Testis (tissue), 3 donors: Measurements from ENCODE around the gene ZNRF2. TPM values are rescaled to one million over a fixed set of nuclear protein-coding genes. Genes with fewer than 3 reads are reported as not detected.

ENCODE experiments used
- DNase-seq: peaks from one replicate; pipeline ENCODE4 v3.0.0-alpha.2; 2019
- H3K27ac ChIP-seq, 2 donors: fragments of 200-600 bp; sonication (generic); one replicate each; pipeline ENCODE4 v1.5.1; 2019
- H3K27me3 ChIP-seq: fragments of 200-600 bp; sonication (generic); one replicate; pipeline ENCODE4 v1.5.1; 2019
- H3K36me3 ChIP-seq: fragments of 200-600 bp; sonication (generic); one replicate; pipeline ENCODE4 v1.5.1; 2017; ENCODE audit warnings: low read depth; ENCODE audit errors: missing control alignments
- H3K4me1 ChIP-seq: fragments of 200-600 bp; sonication (generic); one replicate; pipeline ENCODE4 v1.5.1; 2019
- H3K4me3 ChIP-seq, 2 donors: fragments of 200-600 bp; sonication (generic); one replicate each; pipeline ENCODE4 v1.5.1; 2017 to 2019
- H3K9me3 ChIP-seq: fragments of 200-600 bp; sonication (generic); one replicate; pipeline ENCODE4 v1.5.1; 2017
- CTCF ChIP-seq, 3 experiments: fragments of 450-650 bp in 2 of 3; fragments of 200-600 bp in 1 of 3; sonication (generic) in 1 of 3; IDR thresholded peaks; one replicate each; pipeline ENCODE4 v1.5.1; 2016 to 2019; ENCODE audit warnings: antibody characterized with exemption in 3 of 3, mild to moderate bottlenecking in 2 of 3, moderate library complexity in 1 of 3
- POLR2A ChIP-seq: fragments of 450-650 bp; IDR thresholded peaks from one replicate; pipeline ENCODE4 v1.6.1; 2017; ENCODE audit warnings: antibody characterized with exemption, mild to moderate bottlenecking, moderate library complexity
- WGBS, 2 donors: methylation state at CpG; one replicate each; pipeline ENCODE4 v1.1.5; 2018; 5-methylcytosine and 5-hydroxymethylcytosine counted together
- intact Hi-C: fragments of 100-400 bp; cut with DNase I; formaldehyde crosslinking; loops from one replicate; pipeline ENCODE4 v1.15.1; 2023; ENCODE audit warnings: low total_unique reads
- polyA plus RNA-seq: library from polyadenylated mRNA; stranded (reverse); fragments of 350-450 nt; fragmentation: Illumina TruSeq; extraction: RNeasy Lipid Tissue Mini Kit (QIAGEN cat#74804); gene quantifications from one replicate; pipeline ENCODE4 v1.2.3, GENCODE V29; 2014; ENCODE audit warnings: low read depth, low replicate concordance; ENCODE audit not compliant: insufficient read depth
- total RNA-seq, 2 donors: library from RNA; depleted of rRNA; stranded (reverse); fragments of >200 nt; gene quantifications; one replicate each; pipeline ENCODE4 v1.2.3, GENCODE V29; 2016

Gene ZNRF2
- total and polyA plus RNA-seq, 3 donors from 2014 or later, result 38.4 to 65.0 (median 53.0) TPM

- intact Hi-C loops, result no loop called here
- H3K4me1 ChIP-seq, result no peaks in the 10 kb centered on the region
- DNase-seq, result no peak
- no peak overlapping the region for H3K4me3 ChIP-seq
- no peaks in the 10 kb centered on the region for H3K27me3 ChIP-seq
- no peaks in the 10 kb centered on the region for H3K9me3 ChIP-seq
- H3K27ac ChIP-seq, result no peak overlapping the region
- no peak for TF ChIP-seq POLR2A
- TF ChIP-seq CTCF (IDR thresholded peaks at IDR 0.05), result no peak
- 72 to 82% methylated on average over 2 of the region's 2 CpGs for WGBS, 2 donors
- H3K36me3 ChIP-seq, result no peaks in the 10 kb centered on the region
Observed at GRCh38 chr7:30351724-30352123, 67.3 kb downstream of the ZNRF2 start.

GRCh38 chr7:30352169-30352568 is 67.8 kb downstream of the ZNRF2 start:
- WGBS, 2 donors, result 92 to 94% methylated on average over 5 of the region's 5 CpGs
- intact Hi-C loops, result no loop called here
- Histone ChIP-seq H3K9me3 (no peaks in the 10 kb centered on the region), H3K27ac (no peak overlapping the region), H3K36me3 (no peaks in the 10 kb centered on the region), H3K4me3 (no peak overlapping the region), H3K27me3 (no peaks in the 10 kb centered on the region), H3K4me1 (no peaks in the 10 kb centered on the region)
- DNase-seq, result no peak
- TF ChIP-seq POLR2A, result no peak
- TF ChIP-seq CTCF (IDR thresholded peaks at IDR 0.05), result no peak

- 95% methylated on average over 3 of the region's 3 CpGs for WGBS, 2 donors
- no peak for DNase-seq
Observed at GRCh38 chr7:30353532-30353931, 69.1 kb downstream of the ZNRF2 start.

GRCh38 chr7:30353932-30354607 is 69.7 kb downstream of the ZNRF2 start:
- TF ChIP-seq CTCF (IDR thresholded peaks at IDR 0.05) (no peak), POLR2A (no peak)
- DNase-seq, result no peak
- Histone ChIP-seq H3K4me3 (no peak overlapping the region), H3K36me3 (no peaks in the 10 kb centered on the region), H3K27ac (no peak overlapping the region), H3K9me3 (no peaks in the 10 kb centered on the region), H3K27me3 (no peaks in the 10 kb centered on the region), H3K4me1 (no peaks in the 10 kb centered on the region)
- intact Hi-C loops, result no loop called here
- 78 to 79% methylated on average over 3 of the region's 3 CpGs for WGBS, 2 donors

More at GRCh38 chr7:30353532-30353931, 69.1 kb downstream of the ZNRF2 start:
- H3K36me3 ChIP-seq, result no peaks in the 10 kb centered on the region
- no peaks in the 10 kb centered on the region for H3K4me1 ChIP-seq
- no peak for TF ChIP-seq CTCF (IDR thresholded peaks at IDR 0.05)
- TF ChIP-seq POLR2A, result no peak
- no peaks in the 10 kb centered on the region for H3K27me3 ChIP-seq
- no peak overlapping the region for H3K4me3 ChIP-seq
- H3K27ac ChIP-seq, result no peak overlapping the region
- intact Hi-C loops, result no loop called here
- no peaks in the 10 kb centered on the region for H3K9me3 ChIP-seq

- no peak for DNase-seq
- TF ChIP-seq CTCF (IDR thresholded peaks at IDR 0.05), result no peak
- no peak for TF ChIP-seq POLR2A
- intact Hi-C loops, result no loop called here
- Histone ChIP-seq H3K4me1 (no peaks in the 10 kb centered on the region), H3K4me3 (no peak overlapping the region), H3K27me3 (no peaks in the 10 kb centered on the region), H3K9me3 (no peaks in the 10 kb centered on the region), H3K36me3 (no peaks in the 10 kb centered on the region), H3K27ac (no peak overlapping the region)
Observed at GRCh38 chr7:30354791-30355190, 70.4 kb downstream of the ZNRF2 start.
